ENCODE measurements around the gene CHST15. TPM values are rescaled to one million over a fixed set of nuclear protein-coding genes. Genes with fewer than 3 reads are reported as not detected.
A peak's percentile ranks its signal among the peaks of the same experiment; 100 is the strongest.

Gene CHST15
- total RNA-seq, 8 experiments from 2014 or later, result 0.31 to 26.5 (median 15.6) TPM; not detected in 1

DNA sequence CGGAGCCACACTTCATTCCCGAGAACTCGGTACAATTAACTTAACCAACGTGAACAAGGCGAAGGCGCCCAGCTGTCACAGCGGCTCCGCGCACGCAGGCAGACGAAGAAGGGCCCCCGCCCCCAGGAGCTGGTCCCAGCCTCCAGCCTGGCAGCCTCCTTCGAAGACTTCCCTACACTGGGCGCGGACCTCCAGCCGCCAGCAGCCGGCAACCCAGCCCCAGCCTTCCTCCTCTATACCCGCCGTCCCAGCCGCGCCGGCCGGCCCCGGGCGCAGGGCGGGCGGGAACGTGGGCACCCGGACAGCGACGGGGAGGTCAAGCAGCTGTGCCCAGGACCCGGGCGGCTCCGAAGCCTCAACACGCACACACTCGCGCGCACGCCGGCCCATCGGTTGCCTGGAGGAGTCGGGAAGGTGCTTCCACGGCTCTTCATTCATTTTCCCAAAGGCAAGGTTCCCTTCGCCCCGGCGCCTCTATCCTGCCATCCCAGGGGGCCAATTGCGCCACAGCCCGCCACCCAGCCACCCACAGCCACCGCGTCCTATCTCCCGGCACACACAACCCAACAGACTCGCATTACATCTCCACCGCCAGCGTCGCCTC is 1.6 kb downstream of the CHST15 start:
- peak overlapping the region; percentile 41 to 73 (median 53) for H3K4me3 ChIP-seq
- 2 to 10% methylated on average over 2 to 8 of the region's 55 CpGs; no CpG with 5 or more reads in 8 of the 10 experiments for WGBS, 10 experiments
- in situ Hi-C loops (cut with MboI; ENCODE audit: low pct_unique_long_range_greater_than_20kb in 2 of 9, low sequenced_read_pairs in 9 of 9, unreplicated experiment in 9 of 9), result no loop called here
- H3K4me1 ChIP-seq (replicated peaks in 1 of 2), result peaks cover 35 to 47% of the 10 kb centered on the region in 2 donors
- ATAC-seq (replicated peaks in 6 of 8), result peak; percentile 10 to 36 (median 21)
- H3K27ac ChIP-seq, result peak overlapping the region; percentile 20 to 74

GRCh38 chr10:124090601-124091209 is 2.7 kb downstream of the CHST15 start:
- WGBS, 10 experiments, result 0 to 88% (median 81%) methylated on average over 1 to 4 of the region's 6 CpGs; no CpG with 5 or more reads in 3 of the 10 experiments
- H3K4me1 ChIP-seq (replicated peaks in 1 of 2), result peaks cover 37 to 51% of the 10 kb centered on the region in 2 donors
- H3K4me3 ChIP-seq, result peak overlapping the region in 4 of 5 donors; percentile 41 to 73 (median 56)
- ATAC-seq (replicated peaks in 6 of 8), result no peak
- no peak overlapping the region for H3K27ac ChIP-seq
- in situ Hi-C loops (cut with MboI; ENCODE audit: low pct_unique_long_range_greater_than_20kb in 2 of 9, low sequenced_read_pairs in 9 of 9, unreplicated experiment in 9 of 9), result no loop called here

DNA sequence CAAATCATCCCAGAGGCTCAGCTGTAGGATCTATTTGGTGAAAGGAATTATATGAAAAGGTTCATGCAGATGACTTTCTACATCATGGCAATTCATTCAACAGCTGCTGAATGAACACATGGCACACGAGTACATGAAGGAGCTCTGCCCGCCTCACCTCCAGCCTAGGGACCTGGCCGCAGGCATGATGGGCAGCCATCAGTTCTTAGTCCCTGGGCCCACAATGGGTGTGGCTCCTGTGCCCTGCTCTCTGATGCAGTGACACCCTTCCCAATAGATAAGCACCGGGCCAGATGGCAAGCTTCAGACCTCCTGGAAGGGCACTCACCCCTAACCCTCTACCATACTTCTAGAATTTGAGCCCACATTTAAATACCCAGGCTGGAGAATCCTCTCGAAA is 3.5 kb downstream of the CHST15 start:
- no peak for ATAC-seq (replicated peaks in 6 of 8)
- Histone ChIP-seq H3K4me3 (no peak overlapping the region), H3K4me1 (replicated peaks in 1 of 2) (peaks cover 38 to 44% of the 10 kb centered on the region in 2 donors), H3K27ac (no peak overlapping the region)
- in situ Hi-C loops (cut with MboI; ENCODE audit: low pct_unique_long_range_greater_than_20kb in 2 of 9, low sequenced_read_pairs in 9 of 9, unreplicated experiment in 9 of 9), result no loop called here
- 60 to 100% (median 90%) methylated on average over 1 to 3 of the region's 5 CpGs; no CpG with 5 or more reads in 7 of the 10 experiments for WGBS, 10 experiments

- WGBS, 10 experiments, result 40 to 95% (median 67%) methylated on average over 1 to 2 of the region's 2 CpGs; no CpG with 5 or more reads in 6 of the 10 experiments
- peaks cover 32 to 36% of the 10 kb centered on the region in 2 donors for H3K4me1 ChIP-seq (replicated peaks in 1 of 2)
- H3K27ac ChIP-seq, result no peak overlapping the region
- no peak for ATAC-seq (replicated peaks in 6 of 8)
- H3K4me3 ChIP-seq, result no peak overlapping the region
- in situ Hi-C loops (cut with MboI; ENCODE audit: low pct_unique_long_range_greater_than_20kb in 2 of 9, low sequenced_read_pairs in 9 of 9, unreplicated experiment in 9 of 9), result no loop called here
These were observed 4.5 kb downstream of the CHST15 start for GRCh38 chr10:124088915-124089314.

GRCh38 chr10:124087672-124088634 is 5.4 kb downstream of the CHST15 start:
- peaks cover 28 to 36% of the 10 kb centered on the region in 2 donors for H3K4me1 ChIP-seq (replicated peaks in 1 of 2)
- no peak overlapping the region for H3K27ac ChIP-seq
- ATAC-seq (replicated peaks in 6 of 8), result no peak
- no peak overlapping the region for H3K4me3 ChIP-seq
- in situ Hi-C loops (cut with MboI; ENCODE audit: low pct_unique_long_range_greater_than_20kb in 2 of 9, low sequenced_read_pairs in 9 of 9, unreplicated experiment in 9 of 9), result no loop called here
- WGBS, 10 experiments, result 34 to 95% (median 88%) methylated on average over 2 to 11 of the region's 27 CpGs; no CpG with 5 or more reads in 3 of the 10 experiments

GRCh38 chr10:124086787-124087671 is 6.4 kb downstream of the CHST15 start:
- no peak for ATAC-seq (replicated peaks in 6 of 8)
- Histone ChIP-seq H3K27ac (no peak overlapping the region), H3K4me3 (no peak overlapping the region), H3K4me1 (replicated peaks in 1 of 2) (peaks cover 28 to 36% of the 10 kb centered on the region in 2 donors)
- in situ Hi-C loops (cut with MboI; ENCODE audit: low pct_unique_long_range_greater_than_20kb in 2 of 9, low sequenced_read_pairs in 9 of 9, unreplicated experiment in 9 of 9), result no loop called here
- WGBS, 10 experiments, result 58 to 93% (median 84%) methylated on average over 1 to 12 of the region's 18 CpGs; no CpG with 5 or more reads in 3 of the 10 experiments

DNA sequence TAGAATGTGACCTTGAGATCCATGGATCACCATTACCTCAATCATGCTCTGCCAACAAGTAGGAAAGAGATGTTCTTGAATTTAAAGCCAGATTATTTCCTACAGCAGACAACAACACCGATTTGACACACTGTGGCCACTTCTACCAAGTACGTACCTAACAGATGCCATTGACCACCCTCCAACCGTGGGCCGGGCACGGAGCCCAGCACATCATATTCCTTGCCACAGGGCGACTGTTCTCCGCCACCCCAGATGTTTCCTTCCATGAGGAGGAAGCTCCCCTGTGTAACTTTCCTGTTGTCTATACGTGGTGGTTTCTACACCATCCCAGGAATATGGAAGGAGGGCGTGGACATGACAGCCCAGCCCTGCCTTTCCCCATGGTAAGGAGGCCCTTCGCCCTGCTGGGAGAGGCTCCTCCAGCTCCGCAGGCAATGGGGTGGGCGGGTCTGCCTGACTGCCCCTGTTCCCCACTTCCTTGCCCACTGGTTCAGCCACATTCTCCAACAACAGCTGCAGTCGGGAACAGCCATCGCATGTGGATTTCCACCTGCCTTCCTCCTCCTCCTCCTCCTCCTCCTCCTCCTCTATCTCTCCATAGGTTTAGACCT is 7.2 kb downstream of the CHST15 start:
- H3K4me1 ChIP-seq (replicated peaks in 1 of 2), result peaks cover 34% of the 10 kb centered on the region in 2 donors
- peak in 3 of 8 experiments; percentile 30 to 91 (median 42) for ATAC-seq (replicated peaks in 6 of 8)
- no peak overlapping the region for H3K27ac ChIP-seq
- 52 to 100% (median 97%) methylated on average over 5 to 8 of the region's 14 CpGs; no CpG with 5 or more reads in 5 of the 10 experiments for WGBS, 10 experiments
- H3K4me3 ChIP-seq, result no peak overlapping the region
- in situ Hi-C loops (cut with MboI; ENCODE audit: low pct_unique_long_range_greater_than_20kb in 2 of 9, low sequenced_read_pairs in 9 of 9, unreplicated experiment in 9 of 9), result no loop called here

DNA sequence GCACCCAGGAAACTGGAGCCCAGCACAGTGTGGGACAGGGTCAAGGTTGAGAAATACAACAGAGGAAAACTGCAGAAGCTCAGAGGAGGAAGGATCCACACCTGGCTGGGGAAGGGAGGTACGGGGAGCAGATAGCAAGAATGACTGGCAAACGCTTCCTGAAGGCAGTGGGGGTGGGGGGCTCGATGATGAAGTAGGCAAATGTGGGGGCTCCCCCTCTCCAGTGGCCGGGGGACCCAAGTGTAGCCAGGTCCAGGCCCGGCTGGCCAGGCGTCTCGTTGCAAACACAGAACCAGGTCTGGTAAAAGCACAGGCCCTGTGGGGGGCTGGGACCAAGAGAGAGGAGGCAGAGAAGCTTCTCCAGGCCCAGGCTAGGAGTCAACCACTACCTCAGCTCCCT is 7.7 kb downstream of the CHST15 start:
- WGBS, 10 experiments, result 80% methylated on average over 2 of the region's 7 CpGs; no CpG with 5 or more reads in 9 of the 10 experiments
- ATAC-seq (replicated peaks in 6 of 8), result no peak
- H3K4me1 ChIP-seq (replicated peaks in 1 of 2), result peaks cover 34 to 36% of the 10 kb centered on the region in 2 donors
- in situ Hi-C loops (cut with MboI; ENCODE audit: low pct_unique_long_range_greater_than_20kb in 2 of 9, low sequenced_read_pairs in 9 of 9, unreplicated experiment in 9 of 9), result no loop called here
- H3K4me3 ChIP-seq, result no peak overlapping the region
- H3K27ac ChIP-seq, result no peak overlapping the region

DNA sequence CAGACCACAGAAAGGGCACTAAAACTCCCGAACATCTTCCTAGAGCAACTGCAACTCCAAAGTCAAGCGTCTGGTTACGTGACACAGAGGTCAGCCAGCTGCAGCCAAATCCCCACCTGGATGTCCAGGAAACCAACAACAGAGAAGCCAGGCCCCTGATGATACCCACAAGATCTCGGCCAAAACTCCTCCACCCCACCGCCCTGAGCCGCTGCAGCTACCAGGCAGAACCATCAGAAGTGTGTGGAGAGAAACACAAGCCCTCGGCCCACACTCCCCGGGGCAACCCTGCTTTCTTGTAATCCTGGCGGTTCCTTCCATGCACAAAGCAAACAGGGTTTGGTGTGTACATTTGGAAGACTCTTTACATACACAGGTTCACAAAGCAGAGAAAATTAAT is 8.7 kb downstream of the CHST15 start:
- peak in 1 of 8 experiments; percentile 69 for ATAC-seq (replicated peaks in 6 of 8)
- no peak overlapping the region for H3K27ac ChIP-seq
- WGBS, 10 experiments, result 30 to 80% (median 80%) methylated on average over 2 to 3 of the region's 9 CpGs; no CpG with 5 or more reads in 6 of the 10 experiments
- peaks cover 31 to 33% of the 10 kb centered on the region in 2 donors for H3K4me1 ChIP-seq (replicated peaks in 1 of 2)
- no peak overlapping the region for H3K4me3 ChIP-seq
- in situ Hi-C loops (cut with MboI; ENCODE audit: low pct_unique_long_range_greater_than_20kb in 2 of 9, low sequenced_read_pairs in 9 of 9, unreplicated experiment in 9 of 9), result no loop called here

GRCh38 chr10:124083740-124084397 is 9.5 kb downstream of the CHST15 start:
- in situ Hi-C loops (cut with MboI; ENCODE audit: low pct_unique_long_range_greater_than_20kb in 2 of 9, low sequenced_read_pairs in 9 of 9, unreplicated experiment in 9 of 9), result no loop called here
- no peak overlapping the region for H3K27ac ChIP-seq
- H3K4me1 ChIP-seq (replicated peaks in 1 of 2), result peaks cover 30 to 39% of the 10 kb centered on the region in 2 donors
- no peak overlapping the region for H3K4me3 ChIP-seq
- no peak for ATAC-seq (replicated peaks in 6 of 8)
- WGBS, 10 experiments, result 14 to 100% (median 95%) methylated on average over 2 to 11 of the region's 16 CpGs; no CpG with 5 or more reads in 1 of the 10 experiments

DNA sequence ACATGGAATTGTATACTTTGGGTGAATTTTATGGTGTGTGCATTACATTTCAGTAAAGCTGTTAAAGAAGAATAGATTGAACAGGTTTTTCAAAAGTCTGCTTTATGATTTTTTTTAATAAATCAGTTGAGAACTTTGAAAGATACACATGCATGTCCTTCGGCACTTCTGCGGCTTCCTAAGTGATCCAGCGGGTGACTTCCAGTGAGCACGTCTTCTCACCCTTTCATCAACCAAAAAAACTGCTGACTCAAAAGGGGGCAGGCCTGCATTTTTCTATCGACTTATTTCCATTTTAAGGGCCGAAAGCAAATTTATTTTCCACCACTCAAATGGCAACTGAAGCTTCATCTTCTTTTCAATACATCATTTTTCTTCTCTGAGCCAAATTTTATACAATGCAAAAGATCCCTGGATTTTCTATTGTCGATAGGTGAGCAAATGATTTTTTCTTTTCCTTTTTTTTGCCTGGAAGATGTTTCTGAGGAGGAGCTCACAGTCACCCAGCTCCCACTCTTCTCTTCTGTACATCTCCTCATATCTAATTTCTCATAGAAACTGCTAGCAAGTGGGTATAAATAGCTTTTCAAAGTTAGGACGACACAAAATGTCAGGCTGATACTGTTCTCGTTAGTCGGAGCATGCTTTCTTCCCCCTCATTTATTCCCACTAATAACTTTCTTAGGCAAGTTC is 10.2 kb downstream of the CHST15 start:
- Histone ChIP-seq H3K4me1 (replicated peaks in 1 of 2) (peaks cover 31 to 46% of the 10 kb centered on the region in 2 donors), H3K27ac (no peak overlapping the region), H3K4me3 (no peak overlapping the region)
- in situ Hi-C loops (cut with MboI; ENCODE audit: low pct_unique_long_range_greater_than_20kb in 2 of 9, low sequenced_read_pairs in 9 of 9, unreplicated experiment in 9 of 9), result no loop called here
- WGBS, 10 experiments, result 46 to 96% (median 88%) methylated on average over 4 to 10 of the region's 10 CpGs
- ATAC-seq (replicated peaks in 6 of 8), result no peak
